Transverse colon (tissue), 3 donors: ENCODE data around the gene KYNU.

Experiments used
- CTCF ChIP-seq, 5 experiments: fragments of 200-600 bp in 3 of 5; fragments of 450-650 bp in 2 of 5; sonication (generic) in 3 of 5; IDR thresholded peaks; 1 replicate in 2 of 5; 2 replicates in 3 of 5; pipeline ENCODE4 v1.5.1; 2016 to 2017; ENCODE audit warnings: antibody characterized with exemption in 5 of 5, inconsistent platforms in 3 of 5, mild to moderate bottlenecking in 2 of 5, moderate library complexity in 1 of 5
- EP300 ChIP-seq: sonication (generic); formaldehyde crosslinking; IDR thresholded peaks from one replicate; pipeline ENCODE4 v1.6.1; 2017; ENCODE audit warnings: antibody characterized with exemption, low read depth
- POLR2A ChIP-seq: fragments of 450-650 bp; IDR thresholded peaks from one replicate; pipeline ENCODE4 v1.6.1; 2016; ENCODE audit warnings: antibody characterized with exemption, mild to moderate bottlenecking, moderate library complexity

DNA sequence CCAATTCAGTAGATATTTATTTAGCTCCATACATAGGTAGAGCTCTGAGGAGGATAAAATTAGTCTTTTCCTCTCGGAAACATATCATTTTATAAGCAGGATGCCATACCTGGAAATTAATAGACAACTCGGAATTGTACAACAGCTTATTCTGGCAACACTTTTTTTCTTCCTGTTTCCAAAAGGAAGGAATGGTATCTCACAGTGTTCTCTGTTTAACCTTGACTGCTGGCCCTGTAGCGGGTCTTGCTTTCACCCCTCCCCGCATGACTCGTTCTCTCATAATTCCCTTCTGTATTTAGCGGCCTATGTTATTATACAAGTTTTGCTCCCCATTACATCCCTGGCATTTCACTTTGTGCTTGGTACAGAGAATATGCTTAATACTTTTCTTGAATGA is 2.5 kb upstream of the KYNU start:
- no peak for TF ChIP-seq POLR2A
- no peak for TF ChIP-seq CTCF (IDR thresholded peaks at IDR 0.05)
- TF ChIP-seq EP300 = no peak
